GM21737 (cell line): ENCODE measurements around the gene GSG1.

Source experiments
- ATAC-seq: cut with Tn5 transposase; IDR thresholded peaks from one replicate; pipeline ENCODE4 v1.9.1; 2021; ENCODE audit warnings: mild to moderate bottlenecking, moderate library complexity; ENCODE audit not compliant: unreplicated experiment

The GSG1 gene

DNA sequence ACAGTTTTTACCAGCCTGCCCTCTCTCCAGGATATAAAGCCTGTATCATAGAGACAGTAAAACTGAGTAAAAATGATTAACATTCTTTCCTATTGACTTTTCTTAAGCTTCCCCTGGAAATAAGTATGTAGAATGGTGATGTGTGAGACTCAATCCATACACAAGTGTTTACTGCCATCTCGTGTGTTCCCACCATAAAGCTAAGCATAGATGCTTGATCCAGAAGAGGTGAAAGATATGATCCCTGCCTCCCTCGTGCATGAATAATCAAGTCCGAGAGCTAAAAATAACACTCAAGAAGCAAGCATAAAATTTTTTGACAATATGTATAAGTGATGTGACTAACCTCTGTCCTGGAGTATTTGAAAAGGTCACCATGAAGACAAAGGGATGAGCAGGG lies 16.9 kb upstream of the GSG1 start:
- no peak for ATAC-seq

GRCh38 chr12:13119826-13120225 lies 16.4 kb upstream of the GSG1 start:
- no peak for ATAC-seq

DNA sequence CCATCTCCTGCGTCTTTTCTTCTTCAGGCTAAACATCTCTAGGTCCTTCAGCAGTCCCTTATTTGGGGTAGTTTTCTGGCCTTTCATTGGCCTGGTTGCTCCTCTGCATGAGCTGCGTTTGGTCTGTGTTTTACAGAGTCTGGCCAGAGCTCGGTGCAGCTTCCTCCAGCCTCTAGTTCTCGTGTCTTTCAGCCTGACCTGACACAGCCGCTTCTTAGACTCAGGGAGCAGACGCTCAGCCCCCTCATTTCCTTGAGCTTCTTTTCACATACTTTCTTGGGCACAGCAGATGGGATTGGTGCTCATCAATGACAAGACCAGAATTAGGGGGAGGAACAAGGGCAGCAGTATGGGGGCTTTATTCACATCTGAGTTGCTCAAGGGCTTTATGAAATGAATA lies 13.6 kb upstream of the GSG1 start:
- ATAC-seq = no peak

GRCh38 chr12:13116259-13116658 lies 12.8 kb upstream of the GSG1 start:
- ATAC-seq = no peak

DNA sequence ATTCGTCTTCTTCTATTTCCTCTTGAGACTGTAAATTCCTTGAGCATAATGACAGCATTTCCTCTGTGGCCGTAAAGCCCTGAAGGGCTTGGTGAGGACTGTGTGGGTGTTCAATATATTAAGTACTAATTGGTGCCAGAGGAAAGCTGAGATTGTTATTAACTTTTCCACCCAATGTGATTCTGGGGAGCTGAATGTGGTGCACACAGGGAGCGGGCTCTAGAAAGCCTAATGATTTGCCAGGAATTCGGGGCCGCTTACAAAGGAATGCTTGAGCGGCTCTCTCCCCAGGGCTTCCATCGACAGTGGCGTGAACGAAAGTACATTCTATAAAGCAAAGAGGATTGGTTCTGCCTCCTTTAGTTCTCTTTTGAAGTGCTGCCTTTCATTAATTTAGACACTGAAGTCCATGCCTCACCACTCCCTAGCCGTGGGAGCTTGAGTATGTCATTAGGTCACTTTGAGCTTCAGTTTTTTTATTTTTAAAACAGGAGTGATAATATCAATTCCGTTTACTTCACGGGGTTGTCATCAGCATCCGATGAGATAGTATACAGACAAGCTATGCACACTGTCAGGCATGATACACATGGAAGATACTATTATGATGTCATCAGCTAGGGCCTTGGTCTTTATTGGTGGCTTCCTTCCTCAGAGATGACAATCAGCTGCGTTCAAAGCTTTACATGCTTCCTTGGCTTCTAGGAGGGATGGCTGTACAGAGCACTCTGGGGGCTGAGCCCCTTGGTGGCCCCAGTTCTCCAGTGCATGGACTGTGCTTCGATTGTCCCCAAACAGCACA lies 11.0 kb upstream of the GSG1 start:
- ATAC-seq = no peak

DNA sequence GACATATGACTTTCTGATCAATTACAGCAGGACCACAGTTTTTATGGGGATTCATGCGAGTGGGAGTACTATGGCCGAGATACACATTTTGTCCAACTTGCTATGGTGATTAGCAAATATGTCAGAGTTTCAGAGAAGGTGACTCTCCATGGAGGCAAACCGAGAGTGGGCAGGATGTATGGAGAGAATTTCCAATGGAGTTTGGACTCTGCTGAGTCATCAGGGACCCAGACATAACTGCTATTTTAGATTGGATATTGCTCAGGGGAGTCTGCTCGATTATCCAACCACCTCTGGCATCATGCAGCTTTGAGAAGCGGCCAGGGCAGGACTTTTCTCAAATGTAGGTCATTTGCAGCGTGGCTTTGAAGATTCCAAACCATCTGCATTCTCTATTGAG lies 9.5 kb upstream of the GSG1 start:
- ATAC-seq = no peak

- ATAC-seq = no peak
These were observed 3.2 kb upstream of the GSG1 start for GRCh38 chr12:13106666-13107065.

GRCh38 chr12:13105781-13106180 lies 2.3 kb upstream of the GSG1 start:
- no peak for ATAC-seq

GRCh38 chr12:13104409-13104808 lies 942 bp upstream of the GSG1 start:
- ATAC-seq = no peak

DNA sequence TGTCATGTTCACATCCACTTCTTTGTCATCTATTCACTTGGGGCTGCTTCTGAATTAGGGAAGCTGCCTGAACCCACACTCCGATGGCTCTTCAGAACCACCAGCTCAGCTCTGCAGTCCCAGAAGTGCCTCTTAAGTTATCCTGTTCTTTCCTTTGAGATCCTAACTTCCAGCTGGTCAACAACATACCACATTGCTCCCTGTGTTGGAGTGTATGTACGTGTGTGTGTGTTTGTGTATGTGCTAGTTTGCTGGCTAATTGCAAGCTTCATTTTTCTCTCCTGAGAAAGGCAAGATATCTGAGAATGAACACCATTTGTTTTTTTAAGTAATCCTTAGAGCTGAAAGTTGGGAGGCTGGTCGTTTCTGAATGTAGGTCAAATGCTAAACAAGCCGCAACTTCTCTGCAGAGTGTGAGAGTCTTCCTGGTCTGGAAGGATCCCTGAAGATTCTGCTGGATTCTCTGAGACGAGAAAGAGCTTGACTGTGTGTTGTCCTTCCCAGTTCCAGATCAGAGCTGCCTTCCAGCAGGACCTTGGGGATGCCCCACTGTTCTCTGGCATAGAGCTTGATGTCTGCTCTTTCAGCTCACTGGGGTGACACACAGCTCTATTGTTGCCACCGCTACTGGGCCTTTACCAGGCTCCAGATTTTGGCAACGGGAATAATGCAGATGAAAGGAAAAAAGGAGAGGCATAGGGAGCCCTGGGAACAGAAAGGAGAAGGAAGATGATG lies 839 bp downstream of the GSG1 start:
- ATAC-seq = no peak

- no peak for ATAC-seq
These were observed 1.6 kb downstream of the GSG1 start for GRCh38 chr12:13101821-13102375.

GRCh38 chr12:13100882-13101769 lies 2.3 kb downstream of the GSG1 start:
- peak; percentile 87 for ATAC-seq

GRCh38 chr12:13100605-13100881 lies 2.9 kb downstream of the GSG1 start:
- no peak for ATAC-seq

- ATAC-seq = no peak
These were observed 3.4 kb downstream of the GSG1 start for GRCh38 chr12:13099844-13100604.

- ATAC-seq = no peak
These were observed 4.2 kb downstream of the GSG1 start for GRCh38 chr12:13099066-13099843.

GRCh38 chr12:13097491-13098011 lies 5.9 kb downstream of the GSG1 start:
- no peak for ATAC-seq

GRCh38 chr12:13095266-13095995 lies 8.0 kb downstream of the GSG1 start:
- ATAC-seq = no peak

DNA sequence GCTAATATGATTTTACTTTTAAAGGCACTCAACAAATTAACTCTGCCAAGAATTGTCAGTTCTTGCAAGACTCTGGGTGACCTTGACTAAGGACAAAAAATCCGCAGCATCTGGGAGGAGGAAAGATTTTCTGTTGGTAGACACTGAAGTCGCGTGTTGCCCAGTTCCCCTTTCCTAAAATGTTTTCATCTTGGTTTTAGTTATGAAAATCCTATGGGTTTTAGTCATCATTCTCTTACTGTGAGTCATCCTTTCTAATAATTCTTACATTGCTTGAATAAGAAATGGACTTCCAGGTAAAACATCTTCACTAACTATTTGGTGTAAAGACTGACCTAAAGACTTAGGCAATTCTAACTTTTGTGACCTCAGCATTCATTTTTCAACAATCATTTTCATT lies 9.1 kb downstream of the GSG1 start:
- ATAC-seq = no peak

- no peak for ATAC-seq
These were observed 9.6 kb downstream of the GSG1 start for GRCh38 chr12:13093848-13094220.
